Kidney capillary endothelial cell (primary cell): ENCODE results near the gene SELL.
"Not testable (repeated sequence)": the region's sequence is repeated elsewhere in the genome, so short reads cannot be mapped to it uniquely, and the experiment has no call there.

ENCODE experiments used
- DNase-seq: peaks from one replicate; pipeline ENCODE4 v3.0.0-alpha.2; 2018; ENCODE audit warnings: low spot score

The SELL gene

DNA sequence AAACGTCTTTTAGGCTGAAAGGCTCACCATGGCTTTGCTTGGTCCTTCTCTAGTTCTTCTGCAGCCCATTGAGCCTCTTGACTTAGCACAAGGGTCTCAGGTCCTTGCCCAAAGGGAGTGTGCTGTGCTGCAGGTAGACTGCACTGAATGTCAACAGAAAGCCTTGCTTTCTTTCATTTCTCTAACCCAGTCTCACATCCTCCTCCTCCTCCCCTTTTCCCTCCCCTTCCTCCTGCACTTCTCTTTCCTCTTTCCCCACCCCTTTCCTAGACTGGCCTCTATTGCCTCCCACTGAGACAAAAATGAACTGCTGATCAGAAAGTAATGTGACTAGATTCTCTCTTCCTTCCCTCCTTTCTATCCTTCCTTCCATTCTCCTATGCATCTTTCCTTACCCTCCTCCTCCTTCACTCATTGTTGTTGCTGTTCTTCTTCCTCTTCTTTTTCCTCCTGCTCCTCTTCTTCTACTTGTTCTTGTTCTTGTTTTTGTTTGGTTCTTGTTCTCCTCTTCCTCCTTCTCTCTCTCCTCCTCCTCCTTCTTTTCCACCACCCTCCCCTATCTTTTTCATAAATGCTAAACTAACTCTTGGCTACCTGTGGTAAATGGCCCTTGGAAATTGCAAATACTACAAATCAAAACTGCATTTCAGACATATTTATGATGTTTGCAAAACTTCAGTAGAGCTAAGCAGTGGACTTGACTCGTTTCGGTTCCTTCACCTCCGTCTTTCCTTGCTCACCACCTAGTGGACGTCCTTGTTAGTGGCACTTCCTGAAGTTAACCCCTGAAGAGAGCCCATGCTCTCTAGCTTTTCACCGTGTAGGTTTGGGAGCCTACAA, at the start of gene SELL:
SELL (minus strand) TSS at position 152 of the 840 bp plus-strand sequence; CDS start at position 30, 122 bp downstream.
- DNase-seq, result peak; percentile 63

DNA sequence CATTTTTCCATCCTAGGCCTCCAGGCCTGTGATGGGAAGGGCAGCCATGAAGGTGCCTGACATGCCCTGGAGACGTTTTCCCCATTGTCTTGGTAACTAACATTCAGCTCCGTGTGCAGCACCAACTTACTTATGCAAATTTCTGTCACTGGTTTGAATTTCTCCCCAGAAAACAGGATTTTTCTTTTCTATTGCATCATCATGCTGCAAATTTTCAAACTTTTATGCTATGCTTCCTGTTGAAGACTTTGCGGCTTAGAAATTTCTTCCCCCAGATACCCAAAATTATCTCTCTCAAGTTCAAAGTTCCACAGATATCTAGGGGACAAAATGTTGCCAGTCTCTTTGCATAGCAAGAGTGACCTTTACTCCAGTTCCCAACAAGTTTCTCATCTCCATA, 47.6 kb upstream of the SELL start:
- DNase-seq, result no peak

GRCh38 chr1:169753549-169753948, 42.1 kb upstream of the SELL start:
- no peak for DNase-seq

- DNase-seq, result no peak
These were observed 38.6 kb upstream of the SELL start for GRCh38 chr1:169750041-169750440.

GRCh38 chr1:169746550-169746949, 35.1 kb upstream of the SELL start:
- no peak for DNase-seq

DNA sequence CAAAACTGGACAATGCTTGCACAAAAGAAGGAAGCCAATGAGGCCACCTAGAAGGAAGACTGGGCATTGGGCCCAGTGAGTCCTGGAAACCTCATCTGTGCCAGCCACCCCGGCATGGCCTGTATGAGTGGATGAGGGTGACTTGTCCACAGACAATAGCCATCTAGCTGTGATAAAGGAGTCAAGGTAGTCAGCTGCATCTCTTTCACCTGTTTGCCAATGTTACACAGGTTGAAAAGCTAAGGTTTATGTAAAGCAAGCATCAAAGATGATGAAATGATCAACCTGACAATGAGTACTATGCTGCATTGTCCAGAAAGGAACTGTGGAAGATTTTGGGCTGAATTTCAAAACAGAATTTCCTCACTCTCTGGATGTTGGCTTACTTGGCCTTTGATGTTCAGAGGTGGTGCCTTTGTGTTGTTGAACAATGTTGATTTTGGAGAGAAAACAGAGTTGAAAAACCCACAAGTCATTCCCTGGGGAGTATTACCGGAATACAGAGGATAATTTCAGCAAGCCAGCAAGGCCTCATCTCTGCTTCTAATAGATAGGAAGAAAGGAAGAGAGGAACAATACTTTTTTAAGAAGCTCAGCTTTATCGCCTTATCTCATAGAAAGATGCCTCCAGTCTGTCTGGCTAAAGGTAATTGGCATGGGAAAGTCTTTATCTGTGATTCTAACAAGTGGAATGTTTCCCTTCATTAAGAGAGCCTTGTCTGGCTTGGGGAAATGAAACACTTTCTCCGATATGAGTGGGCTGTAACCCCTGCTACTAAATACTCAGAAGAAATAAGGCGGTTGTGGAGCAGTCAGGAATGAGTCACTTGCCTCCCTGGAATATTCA, 33.8 kb upstream of the SELL start:
- DNase-seq, result no peak

- DNase-seq, result no peak
These were observed 30.4 kb upstream of the SELL start for GRCh38 chr1:169741666-169742394.

- DNase-seq, result no peak
These were observed 28.6 kb upstream of the SELL start for GRCh38 chr1:169739980-169740379.

DNA sequence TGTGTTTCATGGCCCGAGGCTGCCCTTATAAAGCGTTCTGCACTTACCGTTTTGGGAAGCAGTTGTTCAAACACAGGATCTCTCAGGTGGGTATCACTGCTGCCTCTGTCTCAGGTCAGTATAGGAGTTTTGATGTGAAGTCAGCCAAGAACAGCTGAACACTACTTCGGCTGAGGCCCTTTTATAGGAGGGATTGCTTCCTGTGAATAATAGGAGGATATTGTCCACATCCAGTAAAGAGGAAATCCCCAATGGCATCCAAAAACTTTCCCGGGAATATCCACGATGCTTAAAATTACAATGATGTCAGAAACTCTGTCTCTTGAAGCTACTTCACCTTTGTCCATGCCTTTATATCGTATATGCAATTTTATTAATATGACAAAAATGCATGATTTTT, 22.5 kb upstream of the SELL start, which contains the start of gene SELE:
SELE (minus strand) TSS at position 156 of the 400 bp plus-strand sequence. CDS start 467 bp downstream, outside the sequence.
- DNase-seq, result peak; percentile 7

DNA sequence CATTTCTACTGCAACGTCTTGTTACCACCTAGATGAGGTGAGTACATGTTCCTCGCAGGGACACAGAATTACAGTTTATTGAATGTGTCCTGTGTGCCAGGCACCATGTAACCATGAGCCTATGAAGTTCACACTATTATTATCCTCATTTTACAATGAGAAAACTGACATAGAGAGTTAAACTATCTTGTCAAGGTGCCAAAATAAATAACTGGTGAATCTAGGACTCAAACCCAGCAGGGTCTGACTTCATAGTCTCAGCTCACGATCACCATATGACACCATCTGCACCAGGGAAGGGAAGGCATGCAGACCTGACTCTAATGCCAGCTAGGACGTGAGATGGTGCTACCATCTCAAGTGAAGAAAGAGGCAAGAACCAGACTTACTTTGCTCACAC, 20.0 kb upstream of the SELL start:
- no peak for DNase-seq

DNA sequence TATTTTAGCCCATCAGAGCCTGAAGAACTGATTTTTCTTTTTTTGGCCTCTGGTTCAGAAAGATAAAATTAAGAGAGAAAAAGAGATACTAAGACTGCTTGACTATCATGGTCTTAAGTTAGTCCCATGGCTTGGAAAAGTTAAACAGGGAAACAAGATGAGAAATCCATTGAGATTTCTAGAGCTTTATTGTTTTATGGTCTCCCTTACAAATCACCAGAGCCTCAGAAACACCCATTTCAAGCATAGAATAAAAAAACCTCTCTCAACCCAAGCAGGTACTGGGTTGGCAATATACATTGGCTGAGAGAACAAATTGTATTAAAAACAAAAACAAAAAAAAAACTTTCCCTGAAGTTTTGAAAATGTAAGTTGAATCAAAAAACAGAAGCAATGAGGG, 18.6 kb upstream of the SELL start:
- no peak for DNase-seq

DNA sequence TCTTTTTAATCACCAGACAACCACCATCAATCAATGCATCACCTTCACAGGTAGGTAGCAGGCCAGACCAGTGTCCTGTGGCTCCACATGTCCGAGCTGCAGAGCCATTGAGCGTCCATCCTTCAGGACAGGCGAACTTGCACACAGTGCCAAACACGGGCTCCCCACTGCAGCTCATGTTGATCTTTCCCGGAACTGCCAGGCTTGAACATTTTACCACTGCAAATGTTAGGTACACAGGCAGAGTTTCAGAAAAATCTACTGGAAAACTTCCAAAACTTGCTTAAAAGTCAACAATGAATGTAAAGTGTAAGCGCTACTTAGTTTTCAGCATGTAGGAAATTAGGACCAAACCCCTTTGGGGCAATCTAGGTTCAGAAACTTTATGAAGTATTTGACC, 15.9 kb upstream of the SELL start:
- DNase-seq, result no peak

- DNase-seq, result no peak
These were observed 15.4 kb upstream of the SELL start for GRCh38 chr1:169726851-169727250.

- DNase-seq, result no peak
These were observed 14.5 kb upstream of the SELL start for GRCh38 chr1:169725930-169726329.

DNA sequence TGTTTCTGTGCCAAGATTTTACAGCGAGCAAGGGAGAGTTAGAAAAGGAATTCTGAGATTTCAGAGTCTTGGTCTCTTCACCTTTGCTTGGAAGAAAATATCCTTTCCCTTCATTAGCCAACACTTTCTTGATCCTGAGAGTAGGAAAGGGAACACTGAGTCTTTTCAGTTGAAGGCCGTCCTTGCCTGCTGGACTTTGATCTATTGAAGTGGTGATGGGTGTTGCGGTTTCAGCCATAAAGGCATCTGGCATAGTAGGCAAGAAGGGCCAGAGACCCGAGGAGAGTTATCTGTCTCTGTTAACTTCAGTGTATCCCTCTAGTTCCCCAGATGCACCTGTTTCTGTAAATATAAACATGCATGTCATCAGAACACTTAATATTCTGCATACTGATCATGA, 12.7 kb upstream of the SELL start:
- no peak for DNase-seq

GRCh38 chr1:169723763-169724162, 12.3 kb upstream of the SELL start:
- no peak for DNase-seq

GRCh38 chr1:169722779-169723178, 11.4 kb upstream of the SELL start:
- no peak for DNase-seq

DNA sequence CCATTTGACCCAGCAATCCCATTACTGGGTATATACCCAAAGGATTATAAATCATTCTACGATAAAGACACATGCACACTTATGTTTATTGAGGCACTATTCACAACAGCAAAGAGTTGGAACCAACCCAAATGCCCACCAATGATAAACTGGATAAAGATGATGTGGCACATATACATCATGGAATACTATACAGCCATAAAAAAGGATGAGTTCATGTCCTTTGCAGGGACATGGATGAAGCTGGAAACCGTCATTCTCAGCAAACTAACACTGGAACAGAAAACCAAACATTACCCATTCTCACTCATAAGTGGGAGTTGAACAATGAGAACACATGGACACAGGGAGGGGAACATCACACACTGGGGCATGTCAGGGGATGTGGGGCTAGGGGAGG, 3.7 kb upstream of the SELL start:
- DNase-seq, result not testable (repeated sequence)

DNA sequence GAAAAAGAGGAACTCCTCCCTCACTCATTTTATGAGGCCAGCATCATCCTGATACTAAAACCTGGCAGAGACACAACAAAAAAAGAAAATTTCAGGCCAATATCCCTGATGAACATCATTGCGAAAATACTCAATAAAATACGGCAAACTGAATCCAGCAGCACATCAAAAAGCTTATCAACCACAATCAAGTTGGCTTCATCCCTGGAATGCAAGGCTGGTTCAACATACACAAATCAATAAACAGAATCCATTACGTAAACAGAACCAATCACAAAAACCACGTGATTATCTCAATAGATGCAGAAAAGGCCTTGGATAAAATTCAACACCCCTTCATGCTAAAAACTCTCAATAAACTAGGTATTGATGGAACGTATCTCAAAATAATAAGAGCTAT, 1.7 kb upstream of the SELL start:
- DNase-seq, result not testable (repeated sequence)

- no peak for DNase-seq
These were observed 850 bp upstream of the SELL start for GRCh38 chr1:169712309-169712631.

DNA sequence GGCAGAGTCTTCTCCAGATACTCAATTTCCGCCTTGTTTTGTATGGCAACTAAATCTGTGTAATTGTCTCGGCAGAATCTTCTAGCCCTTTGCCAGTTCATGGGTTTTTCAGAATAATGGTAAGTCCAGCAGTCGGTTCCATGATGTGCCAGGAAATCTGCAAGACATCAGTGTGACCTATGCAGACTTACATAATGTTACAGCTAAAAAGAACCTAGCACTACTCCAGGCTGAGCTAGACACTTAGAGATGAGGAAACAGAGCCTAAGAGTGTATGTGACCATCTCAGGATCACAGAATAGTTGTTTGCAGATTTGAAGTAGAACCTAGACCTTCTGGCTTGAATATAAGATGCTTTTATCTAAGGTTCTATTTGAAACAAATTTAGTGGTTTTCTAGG, 2.8 kb downstream of the SELL start:
- DNase-seq, result no peak

GRCh38 chr1:169707912-169708604, 3.4 kb downstream of the SELL start:
- DNase-seq, result no peak
